ENCODE results near the gene SKP2.

- TF ChIP-seq, protein P1, sequence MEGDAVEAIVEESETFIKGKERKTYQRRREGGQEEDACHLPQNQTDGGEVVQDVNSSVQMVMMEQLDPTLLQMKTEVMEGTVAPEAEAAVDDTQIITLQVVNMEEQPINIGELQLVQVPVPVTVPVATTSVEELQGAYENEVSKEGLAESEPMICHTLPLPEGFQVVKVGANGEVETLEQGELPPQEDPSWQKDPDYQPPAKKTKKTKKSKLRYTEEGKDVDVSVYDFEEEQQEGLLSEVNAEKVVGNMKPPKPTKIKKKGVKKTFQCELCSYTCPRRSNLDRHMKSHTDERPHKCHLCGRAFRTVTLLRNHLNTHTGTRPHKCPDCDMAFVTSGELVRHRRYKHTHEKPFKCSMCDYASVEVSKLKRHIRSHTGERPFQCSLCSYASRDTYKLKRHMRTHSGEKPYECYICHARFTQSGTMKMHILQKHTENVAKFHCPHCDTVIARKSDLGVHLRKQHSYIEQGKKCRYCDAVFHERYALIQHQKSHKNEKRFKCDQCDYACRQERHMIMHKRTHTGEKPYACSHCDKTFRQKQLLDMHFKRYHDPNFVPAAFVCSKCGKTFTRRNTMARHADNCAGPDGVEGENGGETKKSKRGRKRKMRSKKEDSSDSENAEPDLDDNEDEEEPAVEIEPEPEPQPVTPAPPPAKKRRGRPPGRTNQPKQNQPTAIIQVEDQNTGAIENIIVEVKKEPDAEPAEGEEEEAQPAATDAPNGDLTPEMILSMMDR (IDR thresholded peaks at IDR 0.05; ENCODE audit: low read length): no peak
- no peak for TF ChIP-seq EZH2 (IDR thresholded peaks at IDR 0.05; ENCODE audit: borderline replicate concordance, low read length)
Observed at GRCh38 chr5:36145311-36145710, 6.6 kb upstream of the SKP2 start.

All from OCI-LY1 (cell line).